ENCODE measurements around the gene PPP3R1.

PPP3R1 gene

GRCh38 chr2:68230241-68231060, 21.9 kb downstream of the PPP3R1 start:
- no peak for DNase-seq

- no peak for DNase-seq
Observed at GRCh38 chr2:68226794-68227193, 25.5 kb downstream of the PPP3R1 start.

GRCh38 chr2:68225119-68225632, 27.2 kb downstream of the PPP3R1 start:
- no peak for DNase-seq

- DNase-seq: no peak
Observed at GRCh38 chr2:68223419-68223818, 28.9 kb downstream of the PPP3R1 start.

GRCh38 chr2:68222287-68222686, 30.0 kb downstream of the PPP3R1 start:
- DNase-seq: no peak

- DNase-seq: no peak
Observed at GRCh38 chr2:68218343-68218901, 33.9 kb downstream of the PPP3R1 start.

DNA sequence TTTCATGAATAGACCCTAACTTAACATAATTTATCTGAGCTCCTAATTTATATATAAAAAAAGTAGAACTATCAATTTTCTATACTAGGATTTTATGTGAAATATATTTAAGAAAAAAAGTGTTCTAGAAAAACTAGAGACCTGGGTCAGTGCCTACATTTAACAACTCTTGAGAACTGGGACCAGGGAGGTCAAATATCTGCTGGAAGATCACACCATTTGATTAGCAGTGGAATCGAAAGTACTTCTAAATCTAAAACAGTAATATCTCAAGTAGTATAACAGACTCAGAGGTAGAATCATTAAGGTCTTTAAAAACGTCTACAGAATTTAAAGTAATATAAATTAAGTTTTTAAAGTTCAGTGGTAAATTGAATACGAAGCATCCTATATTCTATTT, 34.6 kb downstream of the PPP3R1 start:
- DNase-seq: no peak

- no peak for DNase-seq
Observed at GRCh38 chr2:68216454-68217310, 35.6 kb downstream of the PPP3R1 start.

- DNase-seq: no peak
Observed at GRCh38 chr2:68214381-68214780, 38.0 kb downstream of the PPP3R1 start.

DNA sequence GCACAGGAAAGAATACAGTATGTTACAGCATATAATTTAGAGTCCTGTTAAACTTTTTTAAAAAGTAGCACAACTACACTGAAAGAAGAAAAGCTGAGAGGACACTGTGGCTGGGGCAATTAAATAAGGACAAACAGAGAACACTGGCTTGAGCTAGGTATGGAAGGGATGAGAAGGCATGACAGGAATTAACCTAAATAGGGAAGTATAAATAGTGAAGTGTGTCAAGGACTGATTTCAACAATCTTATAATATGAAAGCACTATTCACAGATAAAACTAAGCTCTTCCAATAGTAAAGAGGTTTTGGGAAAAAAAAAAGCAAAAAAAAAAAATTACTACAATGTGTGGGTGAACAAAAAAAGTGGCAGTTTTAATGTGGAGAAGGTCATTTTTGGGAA, 45.5 kb downstream of the PPP3R1 start:
- no peak for DNase-seq

DNA sequence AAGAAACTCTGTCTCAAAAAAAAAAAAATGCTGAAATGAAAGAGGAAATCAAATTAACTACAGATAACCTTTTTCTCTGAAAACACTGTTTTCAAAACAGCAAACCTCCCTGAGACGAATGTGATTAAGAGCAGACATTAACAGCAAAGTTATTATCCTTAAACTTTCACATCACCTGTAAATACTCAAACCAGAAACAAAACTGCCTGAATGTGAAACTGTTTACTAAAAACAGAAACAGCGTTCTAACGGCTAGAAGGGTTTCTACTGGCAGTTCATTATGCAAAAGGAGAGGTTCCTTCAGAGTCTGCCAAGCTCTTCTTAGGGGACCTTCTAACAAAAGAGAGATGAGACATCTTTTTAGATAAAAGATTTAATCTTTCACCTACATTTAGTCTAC, 48.7 kb downstream of the PPP3R1 start:
- DNase-seq: no peak

DNA sequence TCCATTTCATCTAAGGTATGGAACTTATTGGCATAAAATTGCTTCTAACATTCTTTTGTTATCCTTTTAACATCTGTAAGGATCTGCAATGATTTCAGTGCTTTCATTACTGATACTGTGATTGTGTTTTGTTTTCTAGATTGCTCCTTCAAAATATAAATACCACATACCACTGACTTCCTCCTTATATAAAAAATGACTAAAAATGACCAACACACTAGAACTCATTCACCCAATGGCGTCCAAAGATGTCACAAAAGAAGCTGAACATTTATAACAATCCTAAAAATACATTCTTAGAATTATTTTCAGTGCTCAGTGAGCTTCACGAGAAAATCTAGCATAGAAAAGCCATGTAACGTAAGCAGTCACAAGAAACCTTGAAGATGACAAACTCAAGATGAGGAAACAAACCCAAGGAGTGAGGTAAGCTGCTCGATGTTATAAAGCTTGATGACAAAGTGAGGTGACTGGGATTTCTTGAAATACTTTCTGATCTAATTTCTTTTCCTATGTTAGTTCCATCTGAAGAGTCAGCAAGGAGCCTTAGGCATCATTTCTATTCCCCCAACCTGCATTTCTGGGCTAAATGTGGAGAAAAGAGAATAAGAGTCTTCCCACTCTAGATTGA, 52.1 kb downstream of the PPP3R1 start:
- DNase-seq: no peak

GRCh38 chr2:68196120-68196716, 56.1 kb downstream of the PPP3R1 start:
- no peak for DNase-seq

- DNase-seq: no peak
Observed at GRCh38 chr2:68195096-68195495, 57.2 kb downstream of the PPP3R1 start.

- no peak for DNase-seq
Observed at GRCh38 chr2:68193787-68194372, 58.5 kb downstream of the PPP3R1 start.

GRCh38 chr2:68193144-68193543, 59.2 kb downstream of the PPP3R1 start:
- no peak for DNase-seq

- no peak for DNase-seq
Observed at GRCh38 chr2:68190991-68191731, 61.2 kb downstream of the PPP3R1 start.

DNA sequence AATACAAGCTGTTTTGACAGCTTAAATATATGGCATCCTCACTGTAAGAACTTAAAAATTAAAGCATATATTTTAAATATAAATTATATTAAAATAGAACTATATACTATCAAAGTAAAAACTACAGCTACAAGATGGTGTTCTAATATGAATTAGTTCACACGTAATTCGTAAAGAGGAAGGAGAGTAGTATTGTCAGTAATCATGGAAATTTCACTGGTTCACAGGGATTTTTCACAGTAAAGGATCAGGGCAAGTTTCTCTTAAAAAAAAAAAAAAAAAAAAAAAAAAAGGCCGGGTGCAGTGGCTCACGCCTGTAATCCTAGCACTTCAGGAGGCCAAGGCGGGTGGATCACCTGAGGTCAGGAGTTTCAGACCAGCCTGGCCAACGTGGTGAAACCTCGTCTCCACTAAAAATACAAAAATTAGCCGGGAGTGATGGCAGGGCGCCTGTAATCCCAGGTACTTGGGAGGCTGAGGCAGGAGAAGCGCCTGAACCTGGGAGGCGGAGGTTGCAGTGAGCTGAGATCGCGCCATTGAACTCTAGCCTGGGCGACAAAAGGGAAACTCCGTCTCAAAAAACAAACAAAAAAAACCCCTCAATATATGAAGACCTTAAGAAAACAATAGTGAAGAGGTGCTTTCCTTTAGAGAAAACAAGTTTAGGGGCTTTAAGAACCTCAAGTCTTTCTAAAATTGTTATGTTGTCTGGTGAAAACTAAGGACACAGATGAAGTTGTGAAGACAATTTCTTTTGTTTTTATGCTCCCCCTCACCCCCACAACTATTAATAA, 62.1 kb downstream of the PPP3R1 start:
- DNase-seq: no peak

DNA sequence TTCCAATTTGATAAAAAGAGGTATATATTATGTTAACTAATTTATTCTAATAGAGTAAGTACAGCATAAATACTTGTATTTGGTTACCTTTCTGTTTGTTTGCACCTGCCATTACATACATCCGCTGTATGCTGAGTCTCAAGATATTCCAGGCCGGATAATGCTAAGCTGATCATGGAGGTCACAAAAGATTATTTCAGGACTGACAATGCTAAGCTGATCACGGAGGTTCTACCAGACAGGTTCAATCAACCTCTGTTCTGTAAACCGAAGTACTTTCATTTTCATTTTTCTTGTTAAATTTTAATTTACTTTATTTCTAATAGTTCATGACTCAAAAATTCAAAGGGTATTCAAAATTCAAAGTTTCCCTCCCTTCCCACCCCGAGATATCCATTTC, 63.5 kb downstream of the PPP3R1 start:
- no peak for DNase-seq

DNA sequence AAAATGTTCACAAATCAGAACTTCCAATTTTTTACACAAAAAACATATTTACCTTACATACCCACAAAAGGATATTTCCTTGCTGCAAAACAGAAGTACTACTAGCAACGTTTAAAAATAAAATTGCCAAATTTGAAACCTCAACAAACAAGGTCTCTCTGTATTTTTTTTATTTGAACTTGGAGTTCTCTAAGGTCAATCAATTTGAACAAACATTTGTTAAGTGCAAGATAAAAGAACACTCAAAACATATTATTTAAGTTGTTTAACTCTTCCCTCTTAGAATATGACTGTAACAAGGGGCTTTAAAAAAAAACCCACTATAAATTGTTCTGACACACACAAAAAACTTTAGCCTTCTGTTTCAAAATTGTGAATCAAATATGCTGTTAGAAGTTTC, 65.0 kb downstream of the PPP3R1 start:
- DNase-seq: no peak
